Suprapubic skin (tissue), 4 donors: ENCODE results near the gene ZFHX3. TPM values are rescaled to one million over a fixed set of nuclear protein-coding genes. Genes with fewer than 3 reads are reported as not detected.

Experiments
- DNase-seq, 2 donors: peaks; one replicate each; pipeline ENCODE4 v3.0.0-alpha.2; 2019; ENCODE audit warnings: low spot score in 2 of 2
- H3K27ac ChIP-seq: fragments of 200-600 bp; sonication (generic); one replicate; pipeline ENCODE4 v1.5.1; 2019
- H3K27me3 ChIP-seq: fragments of 200-600 bp; sonication (generic); one replicate; pipeline ENCODE4 v1.5.1; 2019
- H3K36me3 ChIP-seq: fragments of 200-600 bp; sonication (generic); one replicate; pipeline ENCODE4 v1.5.1; 2019
- H3K4me1 ChIP-seq: fragments of 200-600 bp; sonication (generic); one replicate; pipeline ENCODE4 v1.5.1; 2019
- H3K4me3 ChIP-seq: fragments of 200-600 bp; sonication (generic); one replicate; pipeline ENCODE4 v1.5.1; 2019; ENCODE audit warnings: mild to moderate bottlenecking
- H3K9me3 ChIP-seq: fragments of 200-600 bp; sonication (generic); one replicate; pipeline ENCODE4 v1.5.1; 2019
- EP300 ChIP-seq: sonication (generic); formaldehyde crosslinking; IDR thresholded peaks from one replicate; pipeline ENCODE4 v1.6.1; 2017; ENCODE audit warnings: antibody characterized with exemption
- POLR2A ChIP-seq, 2 donors: fragments of 450-650 bp; IDR thresholded peaks; one replicate each; pipeline ENCODE4 v1.6.1; 2017; ENCODE audit warnings: antibody characterized with exemption in 2 of 2, mild to moderate bottlenecking in 2 of 2, moderate library complexity in 2 of 2
- POLR2AphosphoS5 ChIP-seq, 3 donors: sonication (generic); formaldehyde crosslinking; IDR thresholded peaks; one replicate each; pipeline ENCODE4 v1.6.1; 2017; ENCODE audit warnings: antibody characterized with exemption in 3 of 3
- WGBS: methylation state at CpG from one replicate; pipeline ENCODE4 v1.1.5; 2018; 5-methylcytosine and 5-hydroxymethylcytosine counted together
- total RNA-seq, 4 donors: library from RNA; depleted of rRNA; stranded (reverse); fragments of >200 nt; gene quantifications; one replicate each; pipeline ENCODE4 v1.1.0, GENCODE V29; 2016
- TF ChIP-seq, protein P1 (sequence below), 2 donors: fragments of 200-600 bp in 1 of 2; fragments of 450-650 bp in 1 of 2; sonication (generic) in 1 of 2; IDR thresholded peaks; one replicate each; pipeline ENCODE4 v1.5.1; 2016 to 2019; ENCODE audit warnings: antibody characterized with exemption in 2 of 2, mild to moderate bottlenecking in 1 of 2, moderate library complexity in 1 of 2

Gene ZFHX3
- total RNA-seq, 4 donors from 2014 or later: 10.4 to 16.1 (median 12.8) TPM

GRCh38 chr16:72969812-72970211, 78.1 kb downstream of the ZFHX3 start:
- no peak overlapping the region for H3K4me3 ChIP-seq
- H3K27me3 ChIP-seq: no peaks in the 10 kb centered on the region
- H3K27ac ChIP-seq: peak overlapping the region; percentile 45
- TF ChIP-seq EP300 (no peak), POLR2A (IDR thresholded peaks at IDR 0.05) (no peak), POLR2AphosphoS5 (IDR thresholded peaks at IDR 0.05) (no peak)
- TF ChIP-seq, protein P1, sequence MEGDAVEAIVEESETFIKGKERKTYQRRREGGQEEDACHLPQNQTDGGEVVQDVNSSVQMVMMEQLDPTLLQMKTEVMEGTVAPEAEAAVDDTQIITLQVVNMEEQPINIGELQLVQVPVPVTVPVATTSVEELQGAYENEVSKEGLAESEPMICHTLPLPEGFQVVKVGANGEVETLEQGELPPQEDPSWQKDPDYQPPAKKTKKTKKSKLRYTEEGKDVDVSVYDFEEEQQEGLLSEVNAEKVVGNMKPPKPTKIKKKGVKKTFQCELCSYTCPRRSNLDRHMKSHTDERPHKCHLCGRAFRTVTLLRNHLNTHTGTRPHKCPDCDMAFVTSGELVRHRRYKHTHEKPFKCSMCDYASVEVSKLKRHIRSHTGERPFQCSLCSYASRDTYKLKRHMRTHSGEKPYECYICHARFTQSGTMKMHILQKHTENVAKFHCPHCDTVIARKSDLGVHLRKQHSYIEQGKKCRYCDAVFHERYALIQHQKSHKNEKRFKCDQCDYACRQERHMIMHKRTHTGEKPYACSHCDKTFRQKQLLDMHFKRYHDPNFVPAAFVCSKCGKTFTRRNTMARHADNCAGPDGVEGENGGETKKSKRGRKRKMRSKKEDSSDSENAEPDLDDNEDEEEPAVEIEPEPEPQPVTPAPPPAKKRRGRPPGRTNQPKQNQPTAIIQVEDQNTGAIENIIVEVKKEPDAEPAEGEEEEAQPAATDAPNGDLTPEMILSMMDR (IDR thresholded peaks at IDR 0.05): no peak
- WGBS: 92% methylated on average over 8 of the region's 9 CpGs
- H3K4me1 ChIP-seq: peaks cover 4% of the 10 kb centered on the region
- no peak for DNase-seq
- H3K9me3 ChIP-seq: no peaks in the 10 kb centered on the region
- H3K36me3 ChIP-seq: no peaks in the 10 kb centered on the region

- no peaks in the 10 kb centered on the region for H3K9me3 ChIP-seq
- H3K36me3 ChIP-seq: no peaks in the 10 kb centered on the region
- peaks cover 4% of the 10 kb centered on the region for H3K4me1 ChIP-seq
- no peak for DNase-seq
- no peak overlapping the region for H3K4me3 ChIP-seq
- peak overlapping the region; percentile 45 for H3K27ac ChIP-seq
- WGBS: 72% methylated on average over 7 of the region's 7 CpGs
- no peaks in the 10 kb centered on the region for H3K27me3 ChIP-seq
- TF ChIP-seq POLR2AphosphoS5 (IDR thresholded peaks at IDR 0.05) (no peak), EP300 (no peak), POLR2A (IDR thresholded peaks at IDR 0.05) (no peak)
- TF ChIP-seq, protein P1 (IDR thresholded peaks at IDR 0.05): no peak
Observed at GRCh38 chr16:72969146-72969545, 78.8 kb downstream of the ZFHX3 start.

DNA sequence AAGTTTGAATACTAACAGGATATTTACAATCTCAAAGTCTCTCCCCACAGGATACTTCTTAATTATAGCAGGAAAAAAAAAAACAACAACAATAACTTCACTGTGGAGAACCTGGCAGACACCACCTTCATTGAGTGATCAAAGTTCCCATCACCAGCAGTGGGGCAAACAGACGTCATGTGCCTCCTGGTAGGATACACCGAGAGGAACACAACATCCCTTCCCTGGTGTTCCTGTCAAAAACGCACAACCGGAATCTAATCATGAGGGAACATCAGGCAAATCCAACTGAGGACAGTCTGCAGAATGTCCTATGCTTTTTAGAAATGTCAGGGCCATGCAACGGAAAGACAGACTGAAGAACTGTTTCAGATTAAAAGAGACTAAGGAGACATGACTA, 80.0 kb downstream of the ZFHX3 start:
- peaks cover 4% of the 10 kb centered on the region for H3K4me1 ChIP-seq
- TF ChIP-seq, protein P1 (IDR thresholded peaks at IDR 0.05): no peak
- TF ChIP-seq POLR2A (IDR thresholded peaks at IDR 0.05): no peak
- no peaks in the 10 kb centered on the region for H3K27me3 ChIP-seq
- H3K9me3 ChIP-seq: no peaks in the 10 kb centered on the region
- 74% methylated on average over 5 of the region's 5 CpGs for WGBS
- no peaks in the 10 kb centered on the region for H3K36me3 ChIP-seq
- DNase-seq: no peak
- H3K27ac ChIP-seq: no peak overlapping the region
- H3K4me3 ChIP-seq: no peak overlapping the region

- Histone ChIP-seq H3K4me1 (peaks cover 6% of the 10 kb centered on the region), H3K27me3 (no peaks in the 10 kb centered on the region), H3K36me3 (peaks cover 14% of the 10 kb centered on the region), H3K4me3 (no peak overlapping the region), H3K27ac (no peak overlapping the region), H3K9me3 (no peaks in the 10 kb centered on the region)
- 69% methylated on average over 10 of the region's 10 CpGs for WGBS
- DNase-seq: no peak
- TF ChIP-seq POLR2AphosphoS5 (IDR thresholded peaks at IDR 0.05): no peak
- TF ChIP-seq POLR2A (IDR thresholded peaks at IDR 0.05): no peak
- no peak for TF ChIP-seq EP300
- TF ChIP-seq, protein P1 (IDR thresholded peaks at IDR 0.05): no peak
Observed at GRCh38 chr16:72963533-72964315, 84.2 kb downstream of the ZFHX3 start.

- Histone ChIP-seq H3K36me3 (peaks cover 28% of the 10 kb centered on the region), H3K9me3 (no peaks in the 10 kb centered on the region), H3K27me3 (no peaks in the 10 kb centered on the region), H3K27ac (no peak overlapping the region), H3K4me3 (no peak overlapping the region), H3K4me1 (peaks cover 6% of the 10 kb centered on the region)
- DNase-seq: no peak
- TF ChIP-seq POLR2A (IDR thresholded peaks at IDR 0.05) (no peak), EP300 (no peak), POLR2AphosphoS5 (IDR thresholded peaks at IDR 0.05) (no peak)
- TF ChIP-seq, protein P1 (IDR thresholded peaks at IDR 0.05): no peak
- WGBS: 88% methylated on average over 8 of the region's 8 CpGs
Observed at GRCh38 chr16:72962347-72962746, 85.6 kb downstream of the ZFHX3 start.
